IMR-90 (cell line): ENCODE data around the gene ZNF311. TPM values are rescaled to one million over a fixed set of nuclear protein-coding genes. Genes with fewer than 3 reads are reported as not detected.

Source experiments
- microRNA-seq, 2 experiments: library from miRNA; stranded (forward) in 1 of 2; unstranded in 1 of 2; fragments of 10-50 nt in 1 of 2; fragments of <30 nt in 1 of 2; gene quantifications in 1 of 2; microRNA quantifications in 1 of 2; one replicate each; pipeline versions ENCODE3 to v1.1.0; 2013 to 2020; ENCODE audit not compliant: insufficient read depth in 1 of 2, insufficient read length in 1 of 2, unreplicated experiment in 1 of 2
- polyA plus RNA-seq, 3 experiments: library from polyadenylated mRNA; depleted of rRNA; stranded (reverse); fragments of >200 nt; gene quantifications; 2 replicates each; pipeline ENCODE4 v1.2.3, GENCODE V29; 2012; ENCODE audit warnings: low replicate concordance in 1 of 3
- small RNA-seq, 5 experiments: library from RNA; depleted of rRNA; stranded (forward); fragments of <200 nt; gene quantifications; one replicate each; pipeline ENCODE3, GENCODE V24; 2012
- total RNA-seq: library from RNA; depleted of rRNA; stranded (reverse); fragments of >200 nt; gene quantifications from 2 replicates; pipeline ENCODE4 v1.2.3, GENCODE V29; 2012; rRNA removed

ZNF311 gene
- total and polyA plus RNA-seq, 2 of the 4 experiments (the other 2 are of a cell fraction), result 0.34 to 0.36 TPM

Small RNAs within 50 kb of the gene (microRNA-seq; reads per million reads assigned to microRNA genes)
- not detected for gene RN7SL471P (ENCODE audit: insufficient read depth, insufficient read length)

Small RNAs within 50 kb of the gene (small RNA-seq; reads per million reads assigned to genes)
- 0 to 2.1 (median 0) reads per million in 5 experiments for gene RN7SL471P

Other genes with a start within 250 kb of the ZNF311 start
- gene TRIM27, start 81.3 kb downstream of the ZNF311 start, total RNA-seq, result 48.0 TPM in 2 replicates
- gene TRIM27, start 81.3 kb downstream of the ZNF311 start, polyA plus RNA-seq (2012; rRNA removed), result 43.5 and 44.4 TPM in 2 replicates
- not detected in 2 replicates for gene OR2W1, start 39.9 kb upstream of the ZNF311 start, total RNA-seq
- gene OR2W1, start 39.9 kb upstream of the ZNF311 start, polyA plus RNA-seq (2012; rRNA removed), result not detected in 2 replicates
- not detected in 2 replicates for gene OR2B3, start 82.0 kb upstream of the ZNF311 start, total RNA-seq
- not detected in 2 replicates for gene OR2B3, start 82.0 kb upstream of the ZNF311 start, polyA plus RNA-seq (2012; rRNA removed)
- not detected in 2 replicates for gene OR2J1, start 94.2 kb upstream of the ZNF311 start, total RNA-seq
- gene OR2J1, start 94.2 kb upstream of the ZNF311 start, polyA plus RNA-seq (2012; rRNA removed), result not detected in 2 replicates
- not detected in 2 replicates for gene OR2J3, start 102.7 kb upstream of the ZNF311 start, total RNA-seq
- not detected in 2 replicates for gene OR2J3, start 102.7 kb upstream of the ZNF311 start, polyA plus RNA-seq (2012; rRNA removed)
- not detected in 2 replicates for gene OR2J2, start 165.6 kb upstream of the ZNF311 start, total RNA-seq
- gene OR2J2, start 165.6 kb upstream of the ZNF311 start, polyA plus RNA-seq (2012; rRNA removed), result not detected in 2 replicates